Hindlimb muscle (tissue), 1 donor: ENCODE data around the gene SMIM38. TPM values are rescaled to one million over a fixed set of nuclear protein-coding genes. Genes with fewer than 3 reads are reported as not detected.
"Not testable (repeated sequence)": the region's sequence is repeated elsewhere in the genome, so short reads cannot be mapped to it uniquely, and the experiment has no call there.

ENCODE experiments used
- DNase-seq: peaks from one replicate; pipeline ENCODE4 v3.0.0-alpha.2; 2013
- polyA plus RNA-seq: library from polyadenylated mRNA; unstranded; fragments of 120-200 nt; gene quantifications from one replicate; pipeline ENCODE4 v1.2.1, GENCODE V29; 2013; ENCODE audit not compliant: insufficient read length

SMIM38 gene
- polyA plus RNA-seq, 1 donor, result 0.12 TPM

- no peak for DNase-seq
Observed at GRCh38 chr11:69140635-69141034, 15.1 kb upstream of the SMIM38 start.

- no peak for DNase-seq
Observed at GRCh38 chr11:69141742-69142141, 14.0 kb upstream of the SMIM38 start.

GRCh38 chr11:69142895-69143294 lies 12.8 kb upstream of the SMIM38 start:
- DNase-seq, result no peak

GRCh38 chr11:69144316-69145049 lies 11.3 kb upstream of the SMIM38 start:
- no peak for DNase-seq

- no peak for DNase-seq
Observed at GRCh38 chr11:69145050-69145380, 10.7 kb upstream of the SMIM38 start.

GRCh38 chr11:69148377-69148762 lies 7.4 kb upstream of the SMIM38 start:
- no peak for DNase-seq

GRCh38 chr11:69148806-69149205 lies 6.9 kb upstream of the SMIM38 start:
- no peak for DNase-seq

- DNase-seq, result not testable (repeated sequence)
Observed at GRCh38 chr11:69149338-69150045, 6.2 kb upstream of the SMIM38 start.

GRCh38 chr11:69150175-69150574 lies 5.6 kb upstream of the SMIM38 start:
- DNase-seq, result no peak

- no peak for DNase-seq
Observed at GRCh38 chr11:69151836-69152235, 3.9 kb upstream of the SMIM38 start.

- no peak for DNase-seq
Observed at GRCh38 chr11:69152733-69153421, 2.9 kb upstream of the SMIM38 start.

GRCh38 chr11:69153661-69154060 lies 2.1 kb upstream of the SMIM38 start:
- DNase-seq, result no peak

- no peak for DNase-seq
Observed at GRCh38 chr11:69154211-69154913, 1.4 kb upstream of the SMIM38 start.

- no peak for DNase-seq
Observed at GRCh38 chr11:69154938-69155301, 815 bp upstream of the SMIM38 start.

GRCh38 chr11:69156235-69156639 lies 502 bp downstream of the SMIM38 start:
- peak; percentile 44 for DNase-seq

- no peak for DNase-seq
Observed at GRCh38 chr11:69156673-69157155, 979 bp downstream of the SMIM38 start.

- DNase-seq, result peak; percentile 81
Observed at GRCh38 chr11:69157156-69157821, 1.6 kb downstream of the SMIM38 start.

GRCh38 chr11:69157822-69158231 lies 2.1 kb downstream of the SMIM38 start:
- no peak for DNase-seq

GRCh38 chr11:69158301-69159149 lies 2.8 kb downstream of the SMIM38 start:
- DNase-seq, result no peak

- no peak for DNase-seq
Observed at GRCh38 chr11:69159150-69159852, 3.6 kb downstream of the SMIM38 start.
